SJCRH30 (cell line): Measurements from ENCODE around the gene ABCB8. TPM values are rescaled to one million over a fixed set of nuclear protein-coding genes. Genes with fewer than 3 reads are reported as not detected.
"Not testable (repeated sequence)": the region's sequence is repeated elsewhere in the genome, so short reads cannot be mapped to it uniquely, and the experiment has no call there.

Experiments
- DNase-seq, 2 experiments: peaks; one replicate each; pipeline ENCODE4 v3.0.0-alpha.2; 2015 to 2020
- H3K27ac ChIP-seq: fragments of 250-450 bp; sonication (Bioruptor Pico); 2 replicates; pipeline ENCODE4 v1.5.1; 2020; ENCODE audit warnings: mild to moderate bottlenecking, moderate library complexity
- H3K27me3 ChIP-seq: fragments of 250-450 bp; sonication (Bioruptor Pico); 2 replicates; pipeline ENCODE4 v1.5.1; 2020; ENCODE audit warnings: mild to moderate bottlenecking, moderate library complexity
- H3K36me3 ChIP-seq: fragments of 250-450 bp; sonication (Bioruptor Pico); 2 replicates; pipeline ENCODE4 v1.5.1; 2020; ENCODE audit warnings: mild to moderate bottlenecking, moderate library complexity
- H3K4me1 ChIP-seq: fragments of 250-450 bp; sonication (Bioruptor Pico); 2 replicates; pipeline ENCODE4 v1.5.1; 2020; ENCODE audit warnings: mild to moderate bottlenecking, moderate library complexity
- H3K4me3 ChIP-seq: fragments of 250-450 bp; sonication (Bioruptor Pico); 2 replicates; pipeline ENCODE4 v1.5.1; 2020; ENCODE audit warnings: mild to moderate bottlenecking, moderate library complexity
- H3K9me3 ChIP-seq: fragments of 250-450 bp; sonication (Bioruptor Pico); replicated peaks from 2 replicates; pipeline ENCODE4 v1.5.1; 2020; ENCODE audit warnings: mild to moderate bottlenecking, moderate library complexity
- total RNA-seq: library from RNA; depleted of rRNA; stranded (reverse); fragments of >200 nt; shearing (Covaris generic); gene quantifications from 2 replicates; pipeline ENCODE4 v1.2.3, GENCODE V29; 2014

ABCB8 gene
- total RNA-seq, 1 experiment from 2014 or later: 20.8 TPM

DNA sequence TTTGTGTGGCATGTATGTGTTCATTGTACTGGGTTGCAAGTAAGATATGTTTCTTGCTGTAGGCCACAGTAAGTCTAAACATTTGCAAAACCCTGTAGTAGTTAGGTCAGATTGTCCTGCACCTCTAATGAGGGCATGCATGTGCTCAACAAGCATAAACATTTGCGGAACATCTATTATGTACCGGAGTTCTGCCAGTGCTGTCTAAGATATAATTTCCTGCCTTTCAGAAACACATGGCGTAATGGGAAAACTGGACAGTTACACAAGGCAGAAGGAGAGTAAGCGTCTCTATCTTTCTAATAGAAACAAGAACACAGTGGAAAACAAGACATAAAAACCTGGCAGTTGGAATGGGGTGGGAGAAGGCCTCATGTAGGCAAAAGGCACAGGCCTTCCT, 2.8 kb downstream of the ABCB8 start:
- no peaks in the 10 kb centered on the region for H3K27me3 ChIP-seq
- no peak overlapping the region for H3K4me3 ChIP-seq
- H3K9me3 ChIP-seq: no peaks in the 10 kb centered on the region
- no peak overlapping the region for H3K27ac ChIP-seq
- no peak for DNase-seq
- H3K4me1 ChIP-seq: peaks cover 14% of the 10 kb centered on the region; the same call in 1 of the 2 replicates
- no peaks in the 10 kb centered on the region for H3K36me3 ChIP-seq

DNA sequence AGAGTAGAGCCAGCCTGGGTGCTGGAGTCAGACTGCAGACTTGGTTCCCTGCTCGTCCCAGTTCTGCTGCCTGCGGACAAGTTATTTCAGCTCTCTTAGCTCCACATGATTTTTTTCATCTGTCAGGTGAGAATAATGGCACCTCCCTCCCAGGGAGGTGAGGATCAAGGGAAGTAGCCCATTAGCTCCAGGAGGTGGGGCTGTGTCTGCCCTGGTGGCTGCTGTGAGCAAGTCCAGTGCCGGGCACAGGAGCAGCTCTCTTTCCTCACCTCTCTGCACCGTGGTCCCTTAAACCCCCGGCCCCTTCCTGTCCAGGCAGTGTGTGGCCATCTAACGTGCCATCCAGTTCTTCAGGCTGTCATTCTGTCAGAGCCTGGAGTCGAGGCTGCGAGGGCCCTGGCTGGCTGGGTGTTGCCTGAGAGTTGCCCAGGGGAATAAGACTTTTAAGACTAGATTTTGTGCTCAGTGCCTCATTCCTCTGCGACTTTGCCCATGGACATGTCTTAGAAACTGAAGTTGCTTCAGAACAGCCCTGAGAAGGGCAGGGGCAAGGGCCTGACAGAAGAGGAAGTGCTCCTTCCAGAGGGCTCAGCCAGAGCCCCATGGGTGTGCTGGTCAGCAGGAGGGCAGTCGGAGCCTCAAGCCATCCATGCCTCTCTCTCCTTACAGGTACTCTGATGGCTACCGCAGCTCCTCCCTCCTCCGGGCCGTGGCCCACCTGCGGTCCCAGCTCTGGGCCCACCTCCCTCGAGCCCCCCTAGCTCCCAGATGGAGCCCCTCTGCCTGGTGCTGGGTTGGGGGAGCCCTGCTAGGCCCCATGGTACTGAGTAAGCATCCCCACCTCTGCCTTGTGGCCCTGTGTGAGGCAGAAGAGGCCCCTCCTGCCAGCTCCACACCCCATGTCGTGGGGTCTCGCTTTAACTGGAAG, 5.0 kb downstream of the ABCB8 start:
- H3K4me1 ChIP-seq: peaks cover 8% of the 10 kb centered on the region; the same call in 1 of the 2 replicates
- no peaks in the 10 kb centered on the region for H3K36me3 ChIP-seq

DNA sequence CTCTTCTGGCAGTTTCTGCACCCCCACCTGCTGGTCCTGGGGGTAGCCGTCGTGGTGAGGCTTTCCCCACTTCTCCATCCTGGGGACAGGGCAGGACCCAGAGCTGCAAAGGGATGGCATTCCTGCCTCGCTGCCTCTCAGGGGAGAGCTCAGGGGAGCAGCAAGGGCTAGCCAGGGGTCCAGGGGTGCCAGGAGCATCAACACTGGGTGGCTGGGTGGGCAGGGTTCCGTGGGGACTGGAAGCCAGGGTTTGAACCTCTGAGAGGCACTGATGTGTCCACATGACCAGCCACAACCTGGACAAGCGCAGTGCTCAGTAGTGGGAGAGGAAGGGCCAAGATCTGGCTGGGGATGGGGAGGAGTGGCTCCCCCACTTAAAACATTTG, 5.6 kb downstream of the ABCB8 start:
- Histone ChIP-seq H3K27me3 (no peaks in the 10 kb centered on the region), H3K4me3 (no peak overlapping the region), H3K27ac (no peak overlapping the region), H3K9me3 (no peaks in the 10 kb centered on the region), H3K36me3 (no peaks in the 10 kb centered on the region), H3K4me1 (peaks cover 14% of the 10 kb centered on the region)
- DNase-seq: no peak

More for the DNA sequence above, 5.0 kb downstream of the ABCB8 start:
- H3K27me3 ChIP-seq: no peaks in the 10 kb centered on the region
- DNase-seq: no peak
- no peaks in the 10 kb centered on the region for H3K9me3 ChIP-seq
- no peak overlapping the region for H3K4me3 ChIP-seq
- H3K27ac ChIP-seq: no peak overlapping the region

DNA sequence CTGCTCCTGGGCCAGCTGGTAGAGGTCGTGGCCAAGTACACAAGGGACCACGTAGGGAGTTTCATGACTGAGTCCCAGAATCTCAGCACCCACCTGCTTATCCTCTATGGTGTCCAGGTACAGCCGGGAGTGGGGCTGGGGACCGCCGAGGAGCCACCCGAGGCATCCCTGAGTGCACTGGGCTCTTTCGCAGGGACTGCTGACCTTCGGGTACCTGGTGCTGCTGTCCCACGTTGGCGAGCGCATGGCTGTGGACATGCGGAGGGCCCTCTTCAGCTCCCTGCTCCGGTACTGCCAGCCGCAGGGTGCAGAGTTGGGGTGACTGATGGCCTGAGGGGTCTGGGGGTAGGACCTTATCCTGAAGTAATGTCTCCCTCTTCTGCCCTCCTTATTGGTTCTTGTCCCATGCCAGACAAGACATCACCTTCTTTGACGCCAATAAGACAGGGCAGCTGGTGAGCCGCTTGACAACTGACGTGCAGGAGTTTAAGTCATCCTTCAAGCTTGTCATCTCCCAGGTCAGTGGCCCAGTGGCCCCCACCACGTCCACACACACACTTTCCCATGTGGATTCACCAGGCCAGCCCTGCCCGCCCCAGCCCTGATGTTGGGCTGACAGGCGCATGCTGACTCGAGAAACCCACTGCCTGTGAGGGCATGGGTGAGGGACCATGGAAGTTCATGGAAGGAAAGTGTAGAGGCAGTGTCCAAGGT, 6.2 kb downstream of the ABCB8 start:
- Histone ChIP-seq H3K27ac (no peak overlapping the region), H3K4me1 (peaks cover 17% of the 10 kb centered on the region), H3K27me3 (no peaks in the 10 kb centered on the region), H3K36me3 (no peaks in the 10 kb centered on the region), H3K4me3 (no peak overlapping the region), H3K9me3 (no peaks in the 10 kb centered on the region)
- DNase-seq: no peak

DNA sequence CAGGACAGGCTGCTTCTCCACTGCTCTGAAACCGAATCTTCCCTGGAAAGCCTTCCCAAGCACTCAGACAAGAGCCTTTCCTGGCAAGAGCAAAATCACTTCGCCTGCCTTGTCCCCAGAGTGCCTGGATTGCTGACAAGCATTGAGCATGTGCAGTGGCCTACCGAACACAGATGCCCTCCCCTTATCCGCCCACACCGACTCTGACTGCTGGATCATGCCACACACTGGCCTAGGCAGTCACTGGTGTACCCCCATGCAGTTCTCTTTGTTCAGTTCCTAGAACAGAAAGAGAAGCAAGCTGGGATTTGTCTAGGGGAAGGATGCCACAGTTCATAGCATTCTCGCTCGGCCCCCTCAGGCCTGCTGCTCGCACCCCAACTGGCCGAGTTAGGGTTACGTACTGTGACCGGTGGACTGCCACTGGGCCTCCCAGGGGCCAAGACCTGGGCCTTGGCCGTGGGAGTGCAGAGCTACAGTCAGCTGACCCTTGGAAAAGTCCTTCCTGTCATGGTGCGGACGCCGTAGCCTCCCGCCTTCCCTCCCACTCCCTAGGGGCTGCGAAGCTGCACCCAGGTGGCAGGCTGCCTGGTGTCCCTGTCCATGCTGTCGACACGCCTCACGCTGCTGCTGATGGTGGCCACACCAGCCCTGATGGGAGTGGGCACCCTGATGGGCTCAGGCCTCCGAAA, 6.9 kb downstream of the ABCB8 start:
- no peak overlapping the region for H3K27ac ChIP-seq
- no peak for DNase-seq
- no peaks in the 10 kb centered on the region for H3K9me3 ChIP-seq
- no peaks in the 10 kb centered on the region for H3K36me3 ChIP-seq
- no peak overlapping the region for H3K4me3 ChIP-seq
- no peaks in the 10 kb centered on the region for H3K27me3 ChIP-seq
- peaks cover 20% of the 10 kb centered on the region for H3K4me1 ChIP-seq

DNA sequence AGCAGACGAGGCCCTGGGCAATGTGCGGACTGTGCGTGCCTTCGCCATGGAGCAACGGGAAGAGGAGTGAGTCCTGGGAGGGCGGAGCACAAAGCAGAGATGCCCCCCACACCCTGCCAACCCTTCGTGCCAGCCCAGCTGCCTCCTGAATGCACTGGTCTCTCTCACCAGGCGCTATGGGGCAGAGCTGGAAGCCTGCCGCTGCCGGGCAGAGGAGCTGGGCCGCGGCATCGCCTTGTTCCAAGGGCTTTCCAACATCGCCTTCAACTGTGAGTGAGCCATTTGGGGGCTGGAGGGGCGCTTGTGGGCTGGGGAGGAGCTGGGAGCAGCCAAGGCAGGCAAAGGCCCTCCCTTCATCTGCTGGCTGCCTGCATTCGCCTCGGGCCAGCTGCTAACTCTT, 7.7 kb downstream of the ABCB8 start:
- Histone ChIP-seq H3K4me1 (peaks cover 27% of the 10 kb centered on the region), H3K27ac (no peak overlapping the region), H3K9me3 (no peaks in the 10 kb centered on the region), H3K27me3 (no peaks in the 10 kb centered on the region), H3K4me3 (no peak overlapping the region), H3K36me3 (no peaks in the 10 kb centered on the region)
- DNase-seq: no peak

DNA sequence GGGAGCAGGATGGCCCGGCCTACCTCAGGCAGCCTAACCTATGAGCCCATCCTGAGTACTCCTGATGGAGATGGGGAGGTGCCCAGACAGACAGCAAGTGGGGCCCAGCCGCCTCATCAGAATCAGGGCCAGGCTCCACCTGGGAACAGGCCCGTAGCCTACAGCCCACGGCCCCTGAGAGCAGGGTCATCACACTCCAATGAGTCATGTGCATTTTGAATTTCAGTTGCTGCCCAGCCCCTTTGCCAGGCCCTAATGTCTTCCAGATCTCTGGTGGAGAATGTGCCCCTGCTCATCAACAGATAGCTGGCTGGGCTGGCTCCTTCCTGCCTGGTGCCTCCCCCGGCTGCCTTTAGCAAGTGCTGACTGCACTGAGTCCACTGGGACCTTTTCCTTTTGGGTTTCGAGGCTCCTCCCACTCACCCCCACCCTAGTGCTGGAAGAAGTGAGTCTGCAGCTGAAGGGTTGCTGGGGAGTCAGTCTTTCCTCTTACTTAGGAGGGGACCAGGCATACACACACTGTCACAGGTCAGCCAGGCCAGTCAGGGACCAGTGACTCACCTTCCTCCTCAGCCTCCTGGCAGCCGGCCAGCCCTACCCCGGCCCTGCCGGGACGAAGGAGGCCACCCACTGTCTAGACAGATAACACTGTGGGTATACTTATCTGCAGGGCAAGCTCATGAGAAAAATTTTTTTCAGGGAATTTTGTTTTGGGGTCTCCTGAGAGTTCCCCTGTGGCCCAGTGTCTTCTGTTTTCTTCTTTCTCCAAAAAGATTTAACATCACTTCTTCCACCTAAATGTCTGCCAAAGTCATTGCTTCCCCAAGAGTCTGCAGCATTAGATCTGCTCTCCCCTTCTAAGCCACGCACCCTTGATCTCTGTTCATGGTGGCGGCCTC, 10.9 kb downstream of the ABCB8 start:
- H3K36me3 ChIP-seq: no peaks in the 10 kb centered on the region
- peak; percentile 86 to 89 for DNase-seq
- no peaks in the 10 kb centered on the region for H3K9me3 ChIP-seq
- H3K4me3 ChIP-seq: no peak overlapping the region
- H3K4me1 ChIP-seq: peaks cover 30% of the 10 kb centered on the region
- H3K27ac ChIP-seq: peak overlapping the region; percentile 72
- no peaks in the 10 kb centered on the region for H3K27me3 ChIP-seq

DNA sequence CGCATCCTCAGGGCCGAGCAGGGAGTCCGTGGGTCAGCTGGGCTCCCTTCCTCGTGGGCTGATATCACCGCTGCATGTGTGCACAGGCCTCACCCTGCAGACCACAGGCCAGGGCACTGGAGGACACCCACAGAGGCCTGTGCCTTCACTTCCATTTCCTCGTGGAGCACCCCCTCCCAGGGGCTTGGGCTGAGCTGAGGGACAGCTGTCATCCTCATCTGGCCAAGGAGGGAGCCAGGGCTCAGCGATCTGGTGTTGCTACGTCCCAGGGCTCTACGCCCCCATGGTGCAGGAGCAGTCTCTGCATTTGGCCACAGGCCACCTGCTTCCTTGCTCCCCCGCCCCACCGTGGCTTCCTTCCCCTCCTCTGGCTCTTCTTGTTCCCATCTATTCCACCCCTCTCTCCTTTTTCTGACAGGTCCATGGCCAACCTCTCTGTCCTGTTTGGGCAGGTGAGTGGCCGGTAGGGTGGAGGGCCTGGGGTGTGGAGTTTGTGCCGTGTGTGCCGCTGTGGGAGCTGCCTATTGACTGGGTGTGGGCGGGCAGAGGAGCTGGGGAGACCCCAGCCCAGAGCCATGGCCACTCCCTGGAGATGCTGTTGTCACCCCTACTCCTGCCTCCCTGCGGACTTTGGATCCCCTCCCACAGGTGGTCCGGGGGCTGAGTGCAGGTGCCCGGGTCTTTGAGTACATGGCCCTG, 11.7 kb downstream of the ABCB8 start:
- DNase-seq: peak; percentile 57 to 68
- H3K4me3 ChIP-seq: no peak overlapping the region
- H3K27ac ChIP-seq: peak overlapping the region; percentile 72
- peaks cover 34% of the 10 kb centered on the region for H3K4me1 ChIP-seq
- H3K9me3 ChIP-seq: no peaks in the 10 kb centered on the region
- no peaks in the 10 kb centered on the region for H3K36me3 ChIP-seq
- H3K27me3 ChIP-seq: no peaks in the 10 kb centered on the region

DNA sequence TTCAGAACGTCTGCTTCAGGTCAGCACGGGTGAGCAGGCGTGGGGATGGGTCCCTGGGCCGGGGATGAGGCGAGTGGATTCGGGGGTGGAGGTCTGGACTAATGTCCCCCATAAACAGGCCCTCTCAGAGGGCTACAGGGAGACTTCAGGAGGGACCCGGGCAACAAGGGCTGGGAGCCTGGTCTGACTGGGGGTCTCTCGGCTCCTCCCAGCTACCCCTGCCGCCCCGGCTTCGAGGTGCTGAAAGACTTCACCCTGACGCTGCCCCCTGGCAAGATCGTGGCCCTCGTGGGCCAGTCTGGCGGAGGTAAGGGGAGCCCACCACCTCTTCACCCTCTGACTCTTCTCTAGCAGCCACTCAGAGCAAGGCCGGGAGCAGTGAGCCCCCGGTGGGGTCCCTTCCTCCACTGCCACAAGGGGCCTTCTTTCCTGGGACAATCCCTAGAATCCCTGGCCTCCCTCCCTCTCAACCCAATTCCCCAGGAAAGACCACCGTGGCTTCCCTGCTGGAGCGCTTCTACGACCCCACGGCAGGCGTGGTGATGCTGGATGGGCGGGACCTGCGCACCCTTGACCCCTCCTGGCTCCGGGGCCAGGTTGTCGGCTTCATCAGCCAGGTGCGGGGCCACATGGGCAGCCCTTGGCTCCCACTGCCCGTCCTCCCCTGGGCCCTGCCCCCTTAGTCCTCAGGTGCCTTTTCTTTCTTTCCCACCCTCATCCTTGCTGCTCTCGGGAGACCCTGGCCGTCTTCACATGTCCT, 12.5 kb downstream of the ABCB8 start:
- no peak overlapping the region for H3K4me3 ChIP-seq
- DNase-seq: no peak
- H3K27ac ChIP-seq: peak overlapping the region; percentile 72
- H3K4me1 ChIP-seq: peaks cover 42% of the 10 kb centered on the region
- H3K27me3 ChIP-seq: no peaks in the 10 kb centered on the region
- no peaks in the 10 kb centered on the region for H3K36me3 ChIP-seq
- H3K9me3 ChIP-seq: no peaks in the 10 kb centered on the region

DNA sequence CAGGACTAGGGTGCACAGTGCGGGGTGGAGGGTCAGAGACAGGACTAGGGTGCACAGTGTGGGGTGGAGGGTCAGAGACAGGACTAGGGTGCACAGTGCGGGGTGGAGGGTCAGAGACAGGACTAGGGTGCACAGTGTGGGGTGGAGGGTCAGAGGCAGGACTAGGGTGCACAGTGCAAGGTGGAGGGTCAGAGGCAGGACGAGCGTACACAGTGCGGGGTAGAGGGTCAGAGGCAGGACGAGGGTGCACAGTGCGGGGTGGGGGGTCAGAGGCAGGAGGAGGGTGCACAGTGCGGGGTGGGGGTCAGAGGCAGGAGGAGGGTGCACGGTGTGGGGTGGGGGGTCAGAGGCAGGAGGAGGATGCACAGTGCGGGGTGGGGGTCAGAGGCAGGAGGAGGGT, 15.2 kb downstream of the ABCB8 start:
- H3K36me3 ChIP-seq, H3K27ac ChIP-seq, H3K4me3 ChIP-seq, H3K9me3 ChIP-seq, H3K27me3 ChIP-seq, DNase-seq: not testable (repeated sequence)
- H3K4me1 ChIP-seq: peaks cover 64% of the 10 kb centered on the region

DNA sequence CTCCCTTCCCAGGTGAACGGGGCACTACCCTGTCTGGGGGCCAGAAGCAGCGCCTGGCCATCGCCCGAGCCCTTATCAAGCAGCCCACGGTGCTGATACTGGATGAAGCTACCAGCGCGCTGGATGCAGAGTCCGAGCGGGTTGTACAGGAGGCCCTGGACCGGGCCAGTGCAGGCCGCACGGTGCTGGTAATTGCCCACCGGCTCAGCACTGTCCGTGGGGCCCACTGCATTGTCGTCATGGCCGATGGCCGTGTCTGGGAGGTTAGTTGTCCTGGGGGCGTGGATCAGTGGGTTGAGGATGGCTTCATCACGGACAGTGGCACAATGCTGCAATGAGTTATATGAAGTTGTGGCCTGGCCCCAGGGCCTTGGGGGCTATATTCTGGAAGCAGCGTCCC, 15.7 kb downstream of the ABCB8 start:
- Histone ChIP-seq H3K4me3 (no peak overlapping the region), H3K27ac (no peak overlapping the region), H3K27me3 (no peaks in the 10 kb centered on the region), H3K9me3 (no peaks in the 10 kb centered on the region), H3K36me3 (no peaks in the 10 kb centered on the region), H3K4me1 (peaks cover 64% of the 10 kb centered on the region)
- no peak for DNase-seq

DNA sequence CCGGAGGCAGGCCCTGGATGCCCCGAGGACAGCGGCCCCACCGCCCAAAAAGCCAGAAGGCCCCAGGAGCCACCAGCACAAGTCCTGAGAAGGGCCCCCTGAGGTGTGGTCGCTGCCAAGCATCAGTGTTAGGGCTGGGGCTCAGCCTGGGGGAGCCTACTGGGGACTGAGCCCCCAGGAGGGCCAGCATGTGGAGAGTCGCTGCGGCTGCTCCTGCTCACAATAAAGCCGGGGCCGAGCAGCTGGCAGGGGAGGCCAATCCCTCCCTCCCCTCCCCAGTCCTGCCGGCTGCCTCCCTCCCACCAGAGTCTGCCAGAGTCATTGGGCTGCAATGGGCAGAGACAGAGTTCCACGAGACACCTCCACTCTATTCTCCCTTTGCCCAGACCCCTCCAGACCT, 17.0 kb downstream of the ABCB8 start:
- Histone ChIP-seq H3K9me3 (no peaks in the 10 kb centered on the region), H3K4me1 (peaks cover 60% of the 10 kb centered on the region), H3K4me3 (no peak overlapping the region), H3K27me3 (no peaks in the 10 kb centered on the region), H3K36me3 (no peaks in the 10 kb centered on the region), H3K27ac (peak overlapping the region; percentile 32)
- DNase-seq: peak; percentile 74

DNA sequence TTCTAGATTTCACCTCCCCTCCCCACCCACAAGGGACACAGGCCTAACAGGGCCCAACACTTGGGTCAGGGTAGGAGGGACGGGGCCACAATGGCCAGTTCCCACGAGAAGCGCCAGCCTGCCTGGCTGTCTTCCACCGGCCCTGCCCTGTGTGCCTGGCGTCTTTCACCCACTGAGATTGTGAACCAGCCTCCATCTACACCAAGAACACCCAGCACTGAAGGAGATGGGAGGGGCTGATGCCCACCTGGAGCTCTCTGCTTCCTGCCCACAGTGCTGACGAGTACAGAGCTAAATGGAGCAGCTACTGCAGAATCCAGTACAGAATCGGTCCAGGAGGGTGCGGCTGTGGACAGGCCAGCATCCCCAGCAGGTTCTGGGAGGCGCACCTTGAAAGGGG, 17.7 kb downstream of the ABCB8 start:
- peaks cover 53% of the 10 kb centered on the region for H3K4me1 ChIP-seq
- peak overlapping the region; percentile 32; the same call in 1 of the 2 replicates for H3K27ac ChIP-seq
- no peaks in the 10 kb centered on the region for H3K36me3 ChIP-seq
- H3K27me3 ChIP-seq: no peaks in the 10 kb centered on the region
- no peak for DNase-seq
- no peaks in the 10 kb centered on the region for H3K9me3 ChIP-seq
- H3K4me3 ChIP-seq: no peak overlapping the region
